SH-SY5Y (cell line): ENCODE measurements around the gene TESK1.

Experiments used
- GATA2 ChIP-seq: IDR thresholded peaks from 2 replicates; pipeline ENCODE4 v1.6.1; 2011; ENCODE audit warnings: mild to moderate bottlenecking, low read depth, low read length
- GATA3 ChIP-seq: IDR thresholded peaks from 2 replicates; pipeline ENCODE4 v1.6.1; 2011; ENCODE audit warnings: low read depth, mild to moderate bottlenecking, low read length, moderate library complexity

- TF ChIP-seq GATA3 = no peak
- TF ChIP-seq GATA2 = no peak
Measured at GRCh38 chr9:35615981-35616680, 11.1 kb downstream of the TESK1 start.
